ENCODE measurements around the gene MAGIX.
"Not testable (repeated sequence)": the region's sequence is repeated elsewhere in the genome, so short reads cannot be mapped to it uniquely, and the experiment has no call there.

The MAGIX gene
- 0.91 to 1.4 reads per million in 2 donors for total RNA-seq

- no peak for DNase-seq
Measured at GRCh38 chrX:49162620-49163019, at the start of gene MAGIX. Gene MAGIX (plus strand): TSS chrX:49162758. CDS start chrX:49162890, 132 bp downstream.

GRCh38 chrX:49116076-49116475 lies 46.5 kb upstream of the MAGIX start:
- DNase-seq, result no peak

DNA sequence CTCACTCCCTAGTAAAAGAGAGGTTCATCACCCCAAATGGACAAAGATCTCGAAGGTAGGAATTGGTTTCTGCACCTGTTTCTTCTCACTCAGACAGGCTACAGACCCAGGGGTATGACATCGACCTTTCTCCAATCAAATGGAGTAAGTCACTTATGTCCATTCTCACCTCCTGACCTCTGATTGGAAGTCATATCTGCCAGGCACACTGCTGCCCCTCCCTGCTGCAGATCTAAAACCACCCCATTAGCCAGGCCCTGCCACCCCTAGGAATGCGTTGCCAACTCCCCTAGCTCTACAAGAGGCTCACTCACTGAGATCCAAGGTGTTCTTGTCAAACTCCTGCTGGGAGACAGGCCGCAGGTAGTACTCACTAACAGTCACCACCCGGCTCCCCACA lies 45.8 kb upstream of the MAGIX start:
- DNase-seq, result no peak

- DNase-seq, result no peak
Measured at GRCh38 chrX:49117581-49117980, 45.0 kb upstream of the MAGIX start.

GRCh38 chrX:49120091-49120490 lies 42.5 kb upstream of the MAGIX start:
- DNase-seq, result no peak

- DNase-seq, result no peak
Measured at GRCh38 chrX:49122499-49122898, 40.1 kb upstream of the MAGIX start.

DNA sequence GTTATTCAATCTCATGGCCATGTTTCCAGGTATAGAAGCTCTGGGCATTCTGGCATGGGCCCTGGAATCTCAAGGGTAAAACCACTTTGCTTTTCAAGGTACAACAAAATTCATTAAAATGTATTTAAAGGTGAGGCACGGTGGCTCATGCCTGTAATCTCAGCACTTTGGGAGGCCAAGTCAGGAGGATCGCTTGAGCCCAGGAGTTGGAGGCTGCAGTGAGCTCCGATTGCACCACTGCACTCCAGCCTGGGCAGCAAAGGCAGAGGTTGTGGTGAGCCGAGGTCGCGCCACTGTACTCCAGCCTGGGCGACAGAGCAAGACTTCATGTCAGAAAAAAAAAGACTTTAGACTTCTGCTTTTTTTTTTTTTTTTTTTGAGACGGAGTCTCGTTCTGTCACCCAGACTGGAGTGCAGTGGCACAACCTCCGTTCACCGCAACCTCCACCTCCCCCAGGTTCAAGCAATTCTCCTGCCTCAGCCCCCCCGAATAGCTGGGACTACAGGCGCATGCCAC lies 34.8 kb upstream of the MAGIX start:
- DNase-seq, result not testable (repeated sequence)

GRCh38 chrX:49129427-49129826 lies 33.1 kb upstream of the MAGIX start:
- DNase-seq, result no peak

DNA sequence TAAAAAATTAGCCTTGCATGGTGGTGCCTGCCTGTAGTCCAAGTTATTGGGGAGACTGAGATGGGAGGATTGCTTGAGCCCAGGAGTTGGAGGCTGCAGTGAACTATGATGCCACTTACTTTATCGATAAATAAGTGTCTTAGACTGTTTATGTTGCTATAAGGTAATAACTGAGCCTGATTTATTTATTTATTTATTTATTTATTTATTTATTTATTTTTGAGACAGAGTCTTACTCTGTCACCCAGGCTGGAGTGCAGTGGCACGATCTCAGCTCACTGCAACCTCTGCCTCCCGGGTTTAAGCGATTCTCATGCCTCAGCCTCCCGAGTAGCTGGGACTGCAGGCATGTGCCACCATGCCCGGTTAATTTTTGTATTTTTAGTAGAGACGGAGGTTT lies 30.3 kb upstream of the MAGIX start:
- not testable (repeated sequence) for DNase-seq

DNA sequence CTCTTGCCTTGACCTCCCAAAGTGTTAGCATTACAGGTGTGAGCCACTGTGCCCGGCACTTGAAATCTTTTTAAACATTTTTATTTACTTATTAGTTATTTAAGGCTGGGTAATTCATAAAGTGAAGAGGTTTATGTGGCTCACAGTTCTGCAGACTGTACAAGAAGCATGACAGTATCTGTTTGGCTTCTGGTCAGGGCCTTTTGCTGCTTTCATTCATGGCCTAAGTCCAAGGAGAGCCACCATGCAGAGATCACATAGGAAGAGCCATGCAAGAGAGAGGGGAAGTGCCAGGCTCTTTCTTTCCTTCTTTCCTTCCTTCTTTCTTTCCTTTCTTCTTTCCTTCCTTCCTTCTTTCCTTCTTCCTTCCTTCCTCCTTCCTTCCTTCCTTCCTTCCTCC lies 28.8 kb upstream of the MAGIX start:
- no peak for DNase-seq

DNA sequence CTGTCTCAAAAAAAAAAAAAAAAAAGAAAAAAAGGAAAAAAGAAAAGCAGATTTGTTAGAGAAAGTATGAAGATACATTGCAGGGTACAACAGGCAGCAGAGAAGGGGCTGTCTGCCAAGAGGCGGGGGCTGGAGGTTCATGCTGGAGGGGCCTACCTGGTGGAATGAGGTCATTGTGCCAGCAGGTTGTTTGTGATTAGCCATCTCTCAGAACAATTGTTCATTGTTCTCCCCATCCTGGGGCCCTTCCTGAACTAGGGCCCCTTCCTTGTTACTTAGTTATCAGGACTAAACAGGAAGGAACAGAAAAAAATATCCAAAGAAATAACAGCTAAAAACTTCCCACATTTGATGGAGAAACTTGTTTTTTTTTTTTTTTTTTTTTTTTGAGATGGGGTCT lies 25.1 kb upstream of the MAGIX start:
- DNase-seq, result no peak

- no peak for DNase-seq
Measured at GRCh38 chrX:49139713-49140112, 22.8 kb upstream of the MAGIX start.

- not testable (repeated sequence) for DNase-seq
Measured at GRCh38 chrX:49142264-49142663, 20.3 kb upstream of the MAGIX start.

GRCh38 chrX:49143154-49143553 lies 19.4 kb upstream of the MAGIX start:
- DNase-seq, result not testable (repeated sequence)

- no peak for DNase-seq
Measured at GRCh38 chrX:49147282-49147681, 15.3 kb upstream of the MAGIX start.

- no peak for DNase-seq
Measured at GRCh38 chrX:49147936-49148335, 14.6 kb upstream of the MAGIX start.

- DNase-seq, result not testable (repeated sequence)
Measured at GRCh38 chrX:49148390-49149100, 14.0 kb upstream of the MAGIX start.

GRCh38 chrX:49149291-49149690 lies 13.3 kb upstream of the MAGIX start:
- not testable (repeated sequence) for DNase-seq

DNA sequence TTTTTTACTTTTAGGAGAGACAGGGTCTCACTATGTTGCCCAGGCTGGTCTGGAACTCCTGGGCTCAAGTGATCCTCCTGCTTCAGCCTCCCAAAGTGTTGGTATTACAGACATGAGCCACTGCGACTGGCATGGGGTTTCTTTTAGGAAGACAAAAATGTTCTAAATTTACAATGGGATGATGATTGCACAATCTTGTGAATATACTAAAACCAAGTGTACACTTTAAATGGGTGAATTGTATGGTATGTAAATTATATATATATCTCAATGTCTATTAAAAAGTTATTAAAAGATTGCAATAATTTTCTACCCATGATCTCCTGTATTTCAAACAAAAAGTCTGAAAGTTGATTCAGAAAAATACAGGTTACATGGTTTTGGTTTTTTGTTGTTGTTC lies 9.1 kb upstream of the MAGIX start:
- DNase-seq, result no peak

GRCh38 chrX:49155243-49155899 lies 7.2 kb upstream of the MAGIX start:
- no peak for DNase-seq

DNA sequence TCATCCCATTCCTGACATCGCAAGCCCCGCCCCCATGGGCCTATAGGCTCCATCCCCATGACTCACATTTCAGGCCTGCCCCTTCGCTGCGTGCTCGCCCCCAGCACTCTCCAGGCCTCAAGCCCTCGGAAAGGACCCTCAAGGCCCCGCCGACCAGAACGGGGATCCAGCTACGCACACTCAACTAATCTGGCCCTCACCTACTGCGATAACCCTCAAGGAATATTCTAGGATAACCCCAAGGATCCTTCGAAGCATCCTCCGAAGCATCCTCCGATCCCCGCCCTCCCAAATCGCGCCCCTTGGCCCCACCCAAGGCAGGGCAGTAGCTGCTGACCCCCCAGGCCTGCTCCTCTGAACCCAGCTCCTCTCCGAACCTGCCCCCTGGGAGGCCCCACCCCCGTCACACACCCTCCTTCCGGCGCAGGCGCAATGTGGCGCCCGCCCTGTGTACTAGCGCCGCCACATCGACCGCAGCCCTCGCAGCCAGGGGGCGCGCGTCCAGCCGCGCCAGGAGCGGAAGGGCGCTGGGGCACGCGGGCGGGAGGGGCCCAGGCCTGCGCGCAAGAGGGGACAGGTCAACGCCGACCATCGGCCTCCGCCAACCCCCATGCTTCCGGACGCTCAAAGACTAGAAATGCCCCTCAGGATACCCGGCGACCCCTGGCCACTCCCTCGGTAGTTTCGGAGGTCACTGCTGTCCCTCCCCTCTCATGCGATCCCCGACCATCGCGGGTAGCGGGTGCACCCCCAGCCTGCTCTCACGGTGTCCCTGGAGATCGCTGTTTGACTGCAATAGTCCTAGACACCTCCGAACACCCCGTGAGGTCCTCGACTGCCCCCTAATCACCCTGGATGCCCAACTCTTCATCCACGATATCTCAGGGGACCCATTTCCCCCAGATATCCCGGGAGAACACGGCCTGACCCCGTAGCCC lies 6.4 kb upstream of the MAGIX start:
- DNase-seq, result peak; percentile 75

DNA sequence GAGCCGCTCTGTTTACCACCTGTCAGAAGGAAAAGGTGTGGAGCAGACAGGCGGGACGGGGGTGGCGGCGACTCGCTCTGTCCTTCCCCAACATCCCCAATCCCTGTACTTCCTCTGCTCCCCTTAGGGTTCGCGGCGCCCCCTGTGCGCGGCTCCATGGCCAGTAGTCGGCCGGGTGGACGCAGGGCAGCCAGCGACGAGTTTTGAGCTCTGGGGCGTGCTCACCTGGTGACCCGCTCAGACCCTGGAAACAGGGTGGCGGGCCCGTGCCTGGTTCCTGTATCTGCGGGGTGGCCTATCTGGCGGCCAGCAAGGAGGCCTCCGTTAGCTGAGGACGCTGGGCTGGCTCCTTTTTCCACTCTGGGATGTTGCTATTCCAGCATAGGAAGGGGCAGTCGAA lies 5.4 kb upstream of the MAGIX start:
- no peak for DNase-seq

GRCh38 chrX:49160908-49161307 lies 1.6 kb upstream of the MAGIX start:
- DNase-seq, result no peak

Data from T-helper 9 cell (primary cell).